ENCODE measurements around the gene RAPGEF3.

RAPGEF3 gene

GRCh38 chr12:47789712-47790489, 31.2 kb upstream of the RAPGEF3 start:
- peaks cover 0 to 93% of the 10 kb centered on the region in 2 experiments; a peak in 2 of 3 replicates for H3K36me3 ChIP-seq (ENCODE audit: control insufficient read depth in 2 of 2, insufficient read depth in 1 of 2, low read length in 2 of 2)
- no peak overlapping the region for H3K27ac ChIP-seq (ENCODE audit: extremely low read depth, low read depth, low read length)
- TF ChIP-seq, protein P1, sequence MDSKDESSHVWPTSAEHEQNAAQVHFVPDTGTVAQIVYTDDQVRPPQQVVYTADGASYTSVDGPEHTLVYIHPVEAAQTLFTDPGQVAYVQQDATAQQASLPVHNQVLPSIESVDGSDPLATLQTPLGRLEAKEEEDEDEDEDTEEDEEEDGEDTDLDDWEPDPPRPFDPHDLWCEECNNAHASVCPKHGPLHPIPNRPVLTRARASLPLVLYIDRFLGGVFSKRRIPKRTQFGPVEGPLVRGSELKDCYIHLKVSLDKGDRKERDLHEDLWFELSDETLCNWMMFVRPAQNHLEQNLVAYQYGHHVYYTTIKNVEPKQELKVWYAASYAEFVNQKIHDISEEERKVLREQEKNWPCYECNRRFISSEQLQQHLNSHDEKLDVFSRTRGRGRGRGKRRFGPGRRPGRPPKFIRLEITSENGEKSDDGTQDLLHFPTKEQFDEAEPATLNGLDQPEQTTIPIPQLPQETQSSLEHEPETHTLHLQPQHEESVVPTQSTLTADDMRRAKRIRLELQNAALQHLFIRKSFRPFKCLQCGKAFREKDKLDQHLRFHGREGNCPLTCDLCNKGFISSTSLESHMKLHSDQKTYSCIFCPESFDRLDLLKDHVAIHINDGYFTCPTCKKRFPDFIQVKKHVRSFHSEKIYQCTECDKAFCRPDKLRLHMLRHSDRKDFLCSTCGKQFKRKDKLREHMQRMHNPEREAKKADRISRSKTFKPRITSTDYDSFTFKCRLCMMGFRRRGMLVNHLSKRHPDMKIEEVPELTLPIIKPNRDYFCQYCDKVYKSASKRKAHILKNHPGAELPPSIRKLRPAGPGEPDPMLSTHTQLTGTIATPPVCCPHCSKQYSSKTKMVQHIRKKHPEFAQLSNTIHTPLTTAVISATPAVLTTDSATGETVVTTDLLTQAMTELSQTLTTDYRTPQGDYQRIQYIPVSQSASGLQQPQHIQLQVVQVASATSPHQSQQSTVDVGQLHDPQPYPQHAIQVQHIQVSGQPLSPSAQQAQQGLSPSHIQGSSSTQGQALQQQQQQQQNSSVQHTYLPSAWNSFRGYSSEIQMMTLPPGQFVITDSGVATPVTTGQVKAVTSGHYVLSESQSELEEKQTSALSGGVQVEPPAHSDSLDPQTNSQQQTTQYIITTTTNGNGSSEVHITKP (tag by site-specific recombination; IDR thresholded peaks at IDR 0.05), result no peak
- TF ChIP-seq ZNF777 (tag by site-specific recombination; IDR thresholded peaks at IDR 0.05; ENCODE audit: borderline replicate concordance) (no peak), MYNN (tag by site-specific recombination; IDR thresholded peaks at IDR 0.05; ENCODE audit: borderline replicate concordance) (no peak), ZNF239 (tag by site-specific recombination; IDR thresholded peaks at IDR 0.05) (no peak), ZNF677 (tag by site-specific recombination; IDR thresholded peaks at IDR 0.05) (no peak), HOXC10 (CRISPR knock-in tag; IDR thresholded peaks at IDR 0.05) (no peak), ZNF211 (tag by site-specific recombination; IDR thresholded peaks at IDR 0.05; ENCODE audit: low read depth) (no peak), ZNF341 (tag by site-specific recombination; IDR thresholded peaks at IDR 0.05; ENCODE audit: low read depth) (no peak), ZNF449 (tag by site-specific recombination; IDR thresholded peaks at IDR 0.05) (no peak), SP7 (tag by site-specific recombination; IDR thresholded peaks at IDR 0.05) (no peak), SP2 (tag by site-specific recombination; IDR thresholded peaks at IDR 0.05) (no peak), GLIS1 (tag by site-specific recombination; IDR thresholded peaks at IDR 0.05) (no peak), ZNF175 (tag by site-specific recombination; IDR thresholded peaks at IDR 0.05) (no peak), ZNF24 (tag by site-specific recombination; IDR thresholded peaks at IDR 0.05) (no peak), GLI2 (tag by site-specific recombination; IDR thresholded peaks at IDR 0.05; ENCODE audit: borderline replicate concordance, low read depth) (no peak)
- TF ChIP-seq, protein P2, sequence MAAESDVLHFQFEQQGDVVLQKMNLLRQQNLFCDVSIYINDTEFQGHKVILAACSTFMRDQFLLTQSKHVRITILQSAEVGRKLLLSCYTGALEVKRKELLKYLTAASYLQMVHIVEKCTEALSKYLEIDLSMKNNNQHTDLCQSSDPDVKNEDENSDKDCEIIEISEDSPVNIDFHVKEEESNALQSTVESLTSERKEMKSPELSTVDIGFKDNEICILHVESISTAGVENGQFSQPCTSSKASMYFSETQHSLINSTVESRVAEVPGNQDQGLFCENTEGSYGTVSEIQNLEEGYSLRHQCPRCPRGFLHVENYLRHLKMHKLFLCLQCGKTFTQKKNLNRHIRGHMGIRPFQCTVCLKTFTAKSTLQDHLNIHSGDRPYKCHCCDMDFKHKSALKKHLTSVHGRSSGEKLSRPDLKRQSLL (tag by site-specific recombination; IDR thresholded peaks at IDR 0.05), result no peak
- H3K9me3 ChIP-seq (ENCODE audit: control insufficient read depth, insufficient read depth, low read depth, low read length), result no peaks in the 10 kb centered on the region
- H3K4me3 ChIP-seq (ENCODE audit: low read depth, low read length), result no peak overlapping the region
- CTCF ChIA-PET, result interaction anchor here (0.8 to 10.6 kb wide), 7 partner anchors 13 to 75 kb away, joined by 3 to 112 read pairs (median 4); no protein-coding TSS in a partner anchor
- H3K4me1 ChIP-seq (ENCODE audit: control insufficient read depth, insufficient read depth, low read length), result no peaks in the 10 kb centered on the region
- POLR2A ChIA-PET, result interaction anchor here (1.3 kb wide), 1 partner anchor 49 kb away, joined by 3 read pairs; no protein-coding TSS in a partner anchor

GRCh38 chr12:47789141-47789540, 30.5 kb upstream of the RAPGEF3 start:
- CTCF ChIA-PET, result interaction anchor here (1.1 to 10.6 kb wide), 7 partner anchors 23 to 74 kb away, joined by 3 to 112 read pairs (median 4); no protein-coding TSS in a partner anchor
- Histone ChIP-seq H3K4me1 (ENCODE audit: control insufficient read depth, insufficient read depth, low read length) (no peaks in the 10 kb centered on the region), H3K9me3 (ENCODE audit: control insufficient read depth, insufficient read depth, low read depth, low read length) (no peaks in the 10 kb centered on the region), H3K4me3 (ENCODE audit: low read depth, low read length) (no peak overlapping the region), H3K36me3 (ENCODE audit: control insufficient read depth in 2 of 2, insufficient read depth in 1 of 2, low read length in 2 of 2) (peaks cover 0 to 93% of the 10 kb centered on the region in 2 experiments; a peak in 2 of 3 replicates), H3K27ac (ENCODE audit: extremely low read depth, low read depth, low read length) (no peak overlapping the region)
- POLR2A ChIA-PET, result interaction anchor here (0.6 to 1.3 kb wide), 2 partner anchors 21 to 49 kb away, joined by 3 to 4 read pairs; no protein-coding TSS in a partner anchor
- TF ChIP-seq ZNF157 (tag by site-specific recombination; IDR thresholded peaks at IDR 0.05), result no peak
- no peak for TF ChIP-seq ZNF169 (tag by site-specific recombination; IDR thresholded peaks at IDR 0.05)
- TF ChIP-seq IKZF3 (tag by site-specific recombination; IDR thresholded peaks at IDR 0.05), result no peak
- no peak for TF ChIP-seq ZNF155 (tag by site-specific recombination; IDR thresholded peaks at IDR 0.05)
- TF ChIP-seq, protein P3, sequence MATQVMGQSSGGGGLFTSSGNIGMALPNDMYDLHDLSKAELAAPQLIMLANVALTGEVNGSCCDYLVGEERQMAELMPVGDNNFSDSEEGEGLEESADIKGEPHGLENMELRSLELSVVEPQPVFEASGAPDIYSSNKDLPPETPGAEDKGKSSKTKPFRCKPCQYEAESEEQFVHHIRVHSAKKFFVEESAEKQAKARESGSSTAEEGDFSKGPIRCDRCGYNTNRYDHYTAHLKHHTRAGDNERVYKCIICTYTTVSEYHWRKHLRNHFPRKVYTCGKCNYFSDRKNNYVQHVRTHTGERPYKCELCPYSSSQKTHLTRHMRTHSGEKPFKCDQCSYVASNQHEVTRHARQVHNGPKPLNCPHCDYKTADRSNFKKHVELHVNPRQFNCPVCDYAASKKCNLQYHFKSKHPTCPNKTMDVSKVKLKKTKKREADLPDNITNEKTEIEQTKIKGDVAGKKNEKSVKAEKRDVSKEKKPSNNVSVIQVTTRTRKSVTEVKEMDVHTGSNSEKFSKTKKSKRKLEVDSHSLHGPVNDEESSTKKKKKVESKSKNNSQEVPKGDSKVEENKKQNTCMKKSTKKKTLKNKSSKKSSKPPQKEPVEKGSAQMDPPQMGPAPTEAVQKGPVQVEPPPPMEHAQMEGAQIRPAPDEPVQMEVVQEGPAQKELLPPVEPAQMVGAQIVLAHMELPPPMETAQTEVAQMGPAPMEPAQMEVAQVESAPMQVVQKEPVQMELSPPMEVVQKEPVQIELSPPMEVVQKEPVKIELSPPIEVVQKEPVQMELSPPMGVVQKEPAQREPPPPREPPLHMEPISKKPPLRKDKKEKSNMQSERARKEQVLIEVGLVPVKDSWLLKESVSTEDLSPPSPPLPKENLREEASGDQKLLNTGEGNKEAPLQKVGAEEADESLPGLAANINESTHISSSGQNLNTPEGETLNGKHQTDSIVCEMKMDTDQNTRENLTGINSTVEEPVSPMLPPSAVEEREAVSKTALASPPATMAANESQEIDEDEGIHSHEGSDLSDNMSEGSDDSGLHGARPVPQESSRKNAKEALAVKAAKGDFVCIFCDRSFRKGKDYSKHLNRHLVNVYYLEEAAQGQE (tag by site-specific recombination; IDR thresholded peaks at IDR 0.05), result no peak
- no peak for TF ChIP-seq OSR2 (tag by site-specific recombination; IDR thresholded peaks at IDR 0.05)
- no peak for TF ChIP-seq ZBTB20 (tag by site-specific recombination; IDR thresholded peaks at IDR 0.05)
- TF ChIP-seq, protein P4, sequence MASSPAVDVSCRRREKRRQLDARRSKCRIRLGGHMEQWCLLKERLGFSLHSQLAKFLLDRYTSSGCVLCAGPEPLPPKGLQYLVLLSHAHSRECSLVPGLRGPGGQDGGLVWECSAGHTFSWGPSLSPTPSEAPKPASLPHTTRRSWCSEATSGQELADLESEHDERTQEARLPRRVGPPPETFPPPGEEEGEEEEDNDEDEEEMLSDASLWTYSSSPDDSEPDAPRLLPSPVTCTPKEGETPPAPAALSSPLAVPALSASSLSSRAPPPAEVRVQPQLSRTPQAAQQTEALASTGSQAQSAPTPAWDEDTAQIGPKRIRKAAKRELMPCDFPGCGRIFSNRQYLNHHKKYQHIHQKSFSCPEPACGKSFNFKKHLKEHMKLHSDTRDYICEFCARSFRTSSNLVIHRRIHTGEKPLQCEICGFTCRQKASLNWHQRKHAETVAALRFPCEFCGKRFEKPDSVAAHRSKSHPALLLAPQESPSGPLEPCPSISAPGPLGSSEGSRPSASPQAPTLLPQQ (tag by site-specific recombination; IDR thresholded peaks at IDR 0.05), result no peak
